ENCODE results near the gene PTGDR2.
A peak's percentile ranks its signal among the peaks of the same experiment; 100 is the strongest.

Gene PTGDR2

DNA sequence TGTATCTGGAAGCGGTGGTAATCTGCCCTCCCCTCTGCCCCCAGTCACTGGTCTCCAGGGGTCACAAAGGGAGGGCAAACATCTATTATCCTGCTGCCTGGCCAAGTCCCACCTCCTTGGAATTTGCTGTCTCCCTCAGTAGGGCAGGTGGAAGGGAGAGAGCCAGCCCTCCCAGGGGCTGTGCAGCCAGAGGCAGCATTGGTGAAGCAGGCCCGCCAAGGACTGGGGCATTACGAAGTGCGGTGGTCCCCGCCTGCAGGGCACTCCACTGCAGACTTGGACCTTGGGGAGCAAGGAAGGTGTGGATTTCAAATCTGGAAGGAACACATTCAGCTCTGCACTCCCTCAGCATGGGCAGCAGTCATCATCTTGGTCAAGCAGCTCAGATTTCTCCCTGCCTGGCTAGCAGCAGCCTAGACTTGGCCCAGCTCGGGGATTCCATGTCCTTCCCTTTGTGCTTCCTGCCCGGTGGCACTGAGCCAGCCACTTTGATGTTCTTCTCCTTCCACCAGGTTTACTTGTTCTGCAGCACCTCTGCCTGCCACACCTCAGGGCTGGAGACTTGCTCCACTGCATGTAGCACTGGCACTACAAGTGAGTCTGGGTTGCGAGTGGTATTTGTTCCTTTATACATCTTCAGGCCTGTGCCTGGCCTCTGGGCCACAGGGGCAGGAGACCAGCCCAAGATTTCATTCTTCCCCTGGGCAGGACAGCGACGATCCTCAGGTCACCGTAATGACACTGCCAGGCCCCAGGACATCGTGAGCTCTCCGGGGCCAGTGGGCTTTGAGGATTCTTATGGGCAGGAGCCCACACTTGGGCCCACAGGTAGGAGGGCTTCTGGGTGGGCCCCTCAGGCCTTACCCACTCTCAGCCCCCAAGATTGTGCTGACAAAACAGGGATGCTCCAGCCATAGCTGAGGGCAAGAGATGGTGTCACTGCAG is 18.9 kb upstream of the PTGDR2 start:
- no peak for DNase-seq (ENCODE audit: low read depth)

DNA sequence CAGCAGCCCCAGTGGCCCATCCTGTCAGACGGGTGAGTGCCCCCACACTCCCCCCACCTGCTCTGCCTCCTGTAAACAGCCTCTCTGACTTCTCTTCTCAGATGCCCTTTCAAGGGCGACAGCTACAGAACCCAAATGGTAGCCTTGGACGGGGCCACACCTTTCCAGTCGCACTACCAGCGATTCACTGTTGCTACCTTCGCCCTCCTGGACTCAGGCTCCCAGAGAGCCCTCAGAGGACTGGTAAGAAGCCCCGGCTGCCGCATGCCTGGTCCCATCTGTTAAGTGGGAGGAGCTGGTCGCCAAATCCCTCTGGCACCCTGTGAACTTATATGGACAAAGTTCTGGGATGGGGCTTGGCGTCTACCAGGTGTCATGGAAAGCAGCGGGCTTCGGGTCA is 17.8 kb upstream of the PTGDR2 start:
- no peak for DNase-seq (ENCODE audit: low read depth)

DNA sequence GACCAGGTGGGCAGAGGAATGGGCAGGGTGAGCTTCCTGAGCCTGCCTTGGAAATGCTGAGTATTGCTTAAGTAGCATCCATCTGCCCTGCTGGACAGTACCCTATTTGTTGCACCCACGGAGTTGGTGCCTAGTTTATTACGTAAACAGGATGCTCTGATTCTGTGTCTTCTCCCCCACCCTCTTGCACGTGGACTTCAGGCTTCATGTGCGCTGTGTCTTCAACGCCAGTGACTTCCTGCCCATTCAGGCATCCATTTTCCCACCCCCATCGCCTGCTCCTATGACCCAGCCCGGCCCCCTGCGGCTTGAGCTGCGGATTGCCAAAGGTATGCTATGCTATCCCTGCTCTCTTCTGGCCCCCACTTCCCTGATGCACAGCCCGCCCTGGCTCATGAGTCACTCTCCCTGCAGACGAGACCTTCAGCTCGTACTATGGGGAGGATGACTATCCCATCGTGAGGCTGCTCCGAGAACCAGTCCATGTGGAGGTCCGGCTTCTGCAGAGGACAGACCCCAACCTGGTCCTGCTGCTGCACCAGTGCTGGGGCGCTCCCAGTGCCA is 17.3 kb upstream of the PTGDR2 start:
- peak; percentile 81 for DNase-seq (ENCODE audit: low read depth)

DNA sequence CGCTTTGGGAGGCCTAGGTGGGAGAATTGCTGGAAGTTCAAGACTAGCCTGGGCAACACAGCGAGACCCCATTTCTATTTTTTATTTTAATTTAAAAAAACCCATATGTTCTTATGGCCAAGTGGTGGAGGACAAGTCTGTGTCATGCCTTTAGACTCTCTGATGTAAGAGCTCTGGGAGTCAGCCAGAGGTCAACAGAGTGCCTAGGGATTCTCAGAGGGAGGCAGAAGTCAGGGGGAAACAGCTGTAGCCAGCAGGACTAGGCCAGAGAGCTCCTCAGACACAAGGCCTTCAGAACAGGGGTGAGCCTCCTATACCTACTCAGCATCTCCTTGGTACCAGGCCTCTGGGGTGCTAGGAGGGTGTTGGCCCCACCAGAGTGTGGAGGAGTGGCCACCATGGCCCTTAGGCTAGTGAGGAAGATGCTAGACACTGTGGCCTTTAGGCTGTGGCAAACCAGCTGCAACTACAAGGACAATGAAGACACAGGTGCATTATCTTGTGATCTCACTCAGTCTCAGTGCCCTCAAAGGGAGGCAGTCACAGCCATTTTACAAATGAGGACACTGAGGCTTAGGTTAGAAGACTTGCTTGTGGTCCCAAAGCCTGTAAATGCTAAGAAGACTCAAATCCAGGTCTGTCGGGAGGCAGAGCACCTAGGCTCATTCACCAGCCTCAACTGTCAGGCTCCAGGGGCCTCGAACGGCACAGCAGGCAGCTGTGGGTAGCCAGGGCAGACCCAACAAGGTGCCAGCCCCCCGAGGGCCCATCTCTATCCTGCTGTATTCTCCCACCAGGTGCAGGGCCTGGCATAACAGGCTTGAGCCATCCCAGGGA is 16.6 kb upstream of the PTGDR2 start:
- peak; percentile 74 for DNase-seq (ENCODE audit: low read depth)

DNA sequence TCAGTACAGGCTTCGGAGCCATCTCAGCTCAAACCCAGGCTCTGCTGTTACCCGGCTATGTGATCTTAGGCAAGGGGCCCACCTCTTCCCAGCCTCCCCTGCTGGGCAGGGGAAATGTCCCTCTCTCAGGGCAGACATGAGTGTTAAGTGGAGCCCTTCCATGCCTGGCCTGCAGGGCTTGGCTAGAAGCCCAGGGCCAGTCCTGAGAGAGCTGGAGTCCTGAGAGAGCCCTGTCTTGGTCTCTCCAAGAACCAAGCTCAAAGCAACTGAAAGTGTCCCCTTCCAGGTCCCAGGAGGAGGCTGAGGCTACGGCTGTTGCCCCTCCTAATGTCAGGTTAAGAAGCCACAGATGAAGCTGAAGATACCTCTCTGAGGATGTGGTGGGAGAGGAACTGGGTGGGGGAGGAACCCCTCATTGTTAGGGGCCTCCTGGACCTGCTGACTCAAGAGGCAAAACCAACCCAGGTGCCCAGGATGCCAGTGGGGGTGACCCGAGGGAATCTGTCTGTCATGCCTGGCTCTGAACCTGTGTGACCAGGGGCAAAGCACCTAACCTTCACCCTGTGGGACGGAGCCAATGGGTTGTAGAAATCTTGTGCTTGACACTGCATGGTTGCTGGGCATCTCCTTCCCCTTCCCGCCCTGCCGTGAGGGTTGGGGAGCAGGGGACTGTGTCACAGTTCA is 15.8 kb upstream of the PTGDR2 start:
- DNase-seq (ENCODE audit: low read depth): peak; percentile 40

DNA sequence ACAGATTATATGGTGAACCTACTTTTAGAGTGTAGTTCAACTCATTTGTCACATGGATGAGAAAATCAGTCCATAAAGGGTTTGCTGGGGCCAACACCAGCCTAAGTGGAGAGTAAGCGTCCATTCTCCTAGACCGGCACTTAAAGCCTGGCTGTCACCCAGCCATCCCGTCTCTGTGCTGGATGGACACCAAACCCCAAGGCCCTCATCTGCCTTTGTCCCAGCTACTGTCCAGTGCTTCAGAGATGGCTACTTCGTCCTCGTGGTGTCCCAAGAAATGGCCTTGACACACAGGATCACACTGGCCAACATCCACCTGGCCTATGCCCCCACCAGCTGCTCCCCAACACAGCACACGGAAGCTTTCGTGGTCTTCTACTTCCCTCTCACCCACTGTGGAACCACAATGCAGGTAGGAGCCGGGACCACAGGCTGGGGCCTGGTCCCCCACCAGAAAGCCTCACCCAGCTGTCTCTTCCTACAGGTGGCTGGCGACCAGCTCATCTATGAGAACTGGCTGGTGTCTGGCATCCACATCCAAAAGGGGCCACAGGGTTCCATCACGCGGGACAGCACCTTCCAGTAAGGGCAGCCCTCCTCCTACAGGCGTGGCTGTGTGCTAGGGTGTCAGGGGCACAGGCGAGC is 15.1 kb upstream of the PTGDR2 start:
- DNase-seq (ENCODE audit: low read depth): no peak

DNA sequence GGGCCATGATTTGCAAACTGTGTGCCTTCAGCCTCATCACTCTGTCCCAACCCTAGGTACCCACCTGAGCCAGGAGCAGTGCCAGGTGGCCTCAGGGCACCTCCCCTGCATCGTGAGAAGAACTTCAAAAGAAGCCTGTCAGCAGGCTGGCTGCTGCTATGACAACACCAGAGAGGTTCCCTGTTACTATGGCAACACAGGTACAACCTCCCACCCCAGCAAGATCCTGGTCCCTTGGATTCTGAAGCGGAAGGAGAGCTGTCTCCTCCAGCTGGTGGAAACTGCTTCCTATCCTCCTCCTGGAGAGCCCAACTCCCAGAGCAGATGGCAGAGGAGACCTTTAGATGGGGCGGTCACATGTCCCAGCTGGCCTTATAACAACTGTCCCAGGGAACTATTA is 14.5 kb upstream of the PTGDR2 start:
- DNase-seq (ENCODE audit: low read depth): no peak

DNA sequence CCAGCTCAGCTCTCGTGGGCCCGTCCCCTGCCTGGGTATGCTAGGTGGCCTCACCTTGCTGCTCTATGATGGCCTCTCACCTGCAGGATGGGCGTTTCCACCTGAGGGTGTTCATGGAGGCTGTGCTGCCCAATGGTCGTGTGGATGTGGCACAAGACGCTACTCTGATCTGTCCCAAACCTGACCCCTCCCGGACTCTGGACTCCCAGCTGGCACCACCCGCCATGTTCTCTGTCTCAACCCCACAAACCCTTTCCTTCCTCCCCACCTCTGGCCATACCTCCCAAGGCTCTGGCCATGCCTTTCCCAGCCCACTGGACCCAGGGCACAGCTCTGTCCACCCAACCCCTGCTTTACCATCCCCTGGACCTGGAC is 13.7 kb upstream of the PTGDR2 start:
- no peak for DNase-seq (ENCODE audit: low read depth)

DNA sequence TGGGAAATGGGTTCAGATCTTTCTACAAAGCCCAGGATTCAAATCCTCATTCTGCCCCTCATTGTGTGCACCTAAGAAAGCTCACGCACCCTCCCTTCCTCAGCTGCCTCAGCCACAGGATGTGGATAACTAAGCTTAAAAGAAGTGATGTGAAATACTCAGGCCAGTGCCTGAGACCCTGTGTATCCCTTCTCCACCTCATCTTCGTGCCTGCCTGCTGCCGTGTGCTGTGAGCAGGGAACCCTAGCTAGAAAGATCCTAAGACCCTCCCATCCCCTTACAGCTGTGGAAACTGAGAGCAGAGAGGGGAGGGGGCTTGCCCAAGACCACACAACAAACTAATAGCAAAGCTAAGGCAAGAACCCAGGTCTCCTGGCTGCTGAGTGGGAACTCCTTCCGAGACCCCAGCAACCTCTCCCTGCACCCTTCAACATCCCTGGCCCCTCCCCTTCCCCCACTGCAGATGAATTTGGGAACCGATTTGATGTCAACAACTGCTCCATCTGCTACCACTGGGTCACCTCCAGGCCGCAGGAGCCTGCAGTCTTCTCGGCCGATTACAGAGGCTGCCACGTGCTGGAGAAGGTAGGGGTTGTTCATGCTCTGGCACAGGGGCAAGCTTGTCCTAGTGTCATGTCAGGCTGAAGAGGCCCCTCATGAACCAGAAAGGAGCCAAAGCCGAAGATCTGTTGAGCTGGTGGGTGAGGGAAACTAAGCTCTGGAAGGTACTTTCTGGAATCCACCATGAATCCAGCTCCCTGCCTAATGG is 13.1 kb upstream of the PTGDR2 start:
- DNase-seq (ENCODE audit: low read depth): no peak

DNA sequence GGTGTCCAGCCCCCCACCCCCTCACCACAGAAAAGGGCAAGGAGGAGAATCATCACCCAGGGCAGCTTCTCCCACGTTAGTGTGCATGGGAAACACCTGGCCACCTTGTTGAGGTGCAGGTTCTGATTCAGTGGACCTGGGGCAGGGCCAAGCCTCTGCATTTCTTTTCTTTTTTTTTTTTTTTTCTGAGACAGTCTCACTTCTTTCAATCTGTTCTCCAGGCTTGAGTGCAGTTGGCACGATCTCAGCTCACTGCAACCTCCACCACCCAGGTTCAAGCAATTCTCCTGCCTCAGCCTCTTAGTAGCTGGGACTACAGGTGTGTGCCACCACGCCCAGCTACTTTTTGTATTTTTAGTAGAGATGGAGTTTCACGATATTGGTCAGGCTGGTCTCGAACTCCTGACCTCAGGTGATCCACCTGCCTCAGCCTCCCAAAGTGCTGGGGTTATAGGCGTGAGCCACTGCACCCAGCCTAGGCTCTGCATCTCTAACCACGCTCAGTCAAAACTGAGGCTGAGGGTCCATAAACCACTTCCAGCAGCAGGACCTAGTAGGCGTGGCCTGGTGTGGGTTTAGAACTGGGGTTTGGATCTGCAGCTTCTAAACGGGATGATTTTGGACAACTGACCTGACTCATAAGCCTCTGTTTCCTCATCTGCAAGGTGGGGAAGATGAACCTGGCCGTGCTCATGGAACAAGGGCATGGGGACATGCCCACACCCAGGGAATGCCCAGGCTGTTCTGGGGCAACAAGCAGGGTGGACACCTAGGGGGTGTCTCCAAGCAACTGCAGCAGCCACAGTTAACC is 12.3 kb upstream of the PTGDR2 start:
- DNase-seq (ENCODE audit: low read depth): no peak

DNA sequence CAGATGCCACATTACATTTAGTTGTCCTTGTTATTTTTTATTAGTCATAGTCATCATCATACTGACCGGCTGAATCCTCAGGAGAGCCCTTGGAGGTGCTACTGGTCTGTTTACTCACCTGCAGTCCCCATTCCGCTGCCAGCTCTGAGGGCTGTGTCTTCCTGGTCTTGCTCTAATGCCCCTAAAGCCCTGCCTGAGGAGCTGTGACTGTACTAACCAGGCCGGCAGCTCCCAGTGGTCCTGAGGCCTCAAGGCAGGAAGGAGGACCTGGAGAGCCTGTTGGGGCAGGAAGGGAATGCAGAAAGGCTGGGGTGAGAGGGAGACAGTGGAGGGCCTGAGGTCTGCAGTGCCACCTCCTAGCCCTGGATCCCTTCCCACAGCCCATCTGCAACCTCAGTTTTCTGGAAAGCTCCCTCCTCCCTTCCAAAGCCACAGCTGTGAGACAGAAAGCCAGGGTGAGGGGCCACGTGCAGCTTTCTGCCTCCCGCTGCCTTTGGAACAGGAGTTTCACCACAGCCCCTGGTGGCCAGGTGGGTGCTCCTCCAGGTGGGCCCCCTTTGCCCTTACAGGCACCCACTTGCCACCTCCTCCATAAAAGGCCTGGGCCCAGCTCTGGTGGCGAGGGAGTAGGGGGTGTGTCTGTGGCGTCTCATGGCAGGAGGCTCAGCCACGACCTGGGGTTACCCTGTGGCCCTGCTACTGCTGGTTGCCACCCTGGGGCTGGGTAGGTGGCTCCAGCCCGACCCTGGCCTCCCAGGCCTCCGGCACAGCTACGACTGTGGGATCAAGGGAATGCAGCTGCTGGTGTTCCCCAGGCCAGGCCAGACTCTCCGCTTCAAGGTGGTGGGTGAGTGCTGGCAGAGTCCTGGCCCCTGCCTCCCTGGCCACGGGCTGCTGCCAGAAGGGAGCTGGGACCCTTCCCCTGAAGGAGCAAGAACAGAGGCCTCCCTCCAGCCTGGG is 11.4 kb upstream of the PTGDR2 start, which contains the start of gene ZP1:
ZP1 (plus strand) TSS at position 632 of the 960 bp plus-strand sequence; CDS start at position 652, 20 bp downstream.
- no peak for DNase-seq (ENCODE audit: low read depth)

DNA sequence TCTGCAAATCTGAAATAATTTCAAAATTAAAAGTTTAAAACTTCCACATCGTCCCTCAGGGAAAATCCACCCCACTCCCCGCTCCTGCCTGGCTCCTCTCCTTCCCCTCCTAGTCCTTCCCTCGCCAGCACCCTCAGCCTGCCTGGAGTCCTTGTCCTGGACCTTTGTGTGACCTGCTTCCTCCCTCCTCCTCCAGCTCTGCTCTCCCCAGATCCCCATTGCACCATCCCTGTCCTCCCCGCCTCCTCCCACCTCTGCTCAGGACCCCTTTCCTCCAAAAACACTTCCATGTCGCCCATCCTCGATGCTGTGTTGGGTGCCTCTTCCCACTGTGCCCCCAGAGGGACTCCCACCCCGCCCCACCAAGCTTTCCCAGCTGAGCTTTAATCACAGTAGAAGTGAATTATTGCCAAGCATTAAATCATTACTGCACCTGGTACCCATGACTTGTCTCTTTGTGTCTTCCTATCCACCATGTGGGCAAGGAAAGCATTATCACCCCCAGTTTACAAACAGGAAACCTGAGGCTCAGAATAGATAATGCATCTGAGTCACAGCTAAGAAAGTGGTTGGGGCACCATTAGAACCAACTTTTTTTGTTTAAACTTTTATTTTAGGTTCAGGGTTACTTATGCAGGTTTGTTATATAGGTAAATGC is 9.2 kb upstream of the PTGDR2 start:
- no peak for DNase-seq (ENCODE audit: low read depth)

DNA sequence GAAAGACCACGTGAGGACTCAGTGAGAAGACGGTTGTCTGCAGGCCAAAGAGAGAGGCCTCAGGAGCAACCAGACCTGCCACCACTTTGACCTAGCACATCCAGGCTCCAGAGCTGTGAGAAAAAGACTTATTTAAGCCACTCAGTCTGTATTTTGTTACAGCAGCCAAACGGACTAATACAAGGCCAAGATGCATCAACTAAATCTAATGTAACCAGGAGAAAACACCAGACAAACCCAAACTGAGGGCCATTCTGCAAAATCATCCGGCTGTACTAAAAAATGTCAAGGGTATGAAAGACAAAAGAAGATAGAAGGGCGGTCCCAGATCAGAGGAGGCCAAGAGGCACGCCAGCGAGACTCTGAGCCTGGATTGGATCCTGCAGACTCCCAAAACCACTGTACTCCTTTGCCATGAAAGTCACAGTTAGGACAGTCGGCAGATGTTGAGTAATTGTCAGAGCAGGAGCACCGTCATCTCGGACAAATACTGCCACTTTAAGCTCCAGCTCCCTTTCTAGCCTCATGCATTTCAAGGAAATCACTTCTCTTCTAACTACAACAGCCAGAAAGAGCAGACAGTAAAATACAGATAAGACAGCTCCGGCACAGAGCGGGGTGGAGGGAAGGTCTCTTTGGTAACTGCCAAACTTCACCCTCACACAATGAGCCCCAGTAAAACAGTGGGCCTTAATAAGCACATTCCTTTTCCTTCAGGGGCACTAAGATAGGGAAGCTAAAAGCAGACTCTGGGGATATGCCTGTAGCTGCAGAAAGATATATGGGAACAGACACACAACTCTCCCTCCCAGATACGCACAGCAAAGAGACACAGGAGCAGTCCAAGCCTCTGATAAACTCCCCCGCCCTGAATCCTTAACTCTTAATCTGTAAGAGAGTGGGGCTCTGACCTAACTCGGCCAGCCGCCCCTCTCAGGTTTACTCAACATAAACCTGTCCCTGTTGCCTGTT is 8.1 kb upstream of the PTGDR2 start:
- no peak for DNase-seq (ENCODE audit: low read depth)

DNA sequence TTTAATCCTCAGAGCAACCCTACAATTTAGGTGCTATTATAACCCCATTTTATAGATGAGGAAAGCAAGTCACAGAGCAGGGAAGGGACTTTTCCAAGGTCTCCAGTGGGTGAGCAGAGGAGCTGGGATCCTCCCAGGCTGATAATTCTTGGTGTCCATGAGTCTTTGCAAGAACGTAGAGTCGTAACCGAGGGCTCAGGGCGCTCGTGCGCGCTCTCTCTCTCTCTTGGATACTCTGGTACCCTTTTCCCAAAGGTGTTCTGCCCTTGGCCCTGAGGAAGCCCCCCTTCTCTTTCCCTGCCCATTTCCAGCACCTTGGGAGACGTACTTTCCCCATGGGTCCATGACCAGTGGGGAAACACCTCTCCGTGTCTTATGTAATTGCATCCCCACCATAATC is 6.4 kb upstream of the PTGDR2 start:
- DNase-seq (ENCODE audit: low read depth): no peak

DNA sequence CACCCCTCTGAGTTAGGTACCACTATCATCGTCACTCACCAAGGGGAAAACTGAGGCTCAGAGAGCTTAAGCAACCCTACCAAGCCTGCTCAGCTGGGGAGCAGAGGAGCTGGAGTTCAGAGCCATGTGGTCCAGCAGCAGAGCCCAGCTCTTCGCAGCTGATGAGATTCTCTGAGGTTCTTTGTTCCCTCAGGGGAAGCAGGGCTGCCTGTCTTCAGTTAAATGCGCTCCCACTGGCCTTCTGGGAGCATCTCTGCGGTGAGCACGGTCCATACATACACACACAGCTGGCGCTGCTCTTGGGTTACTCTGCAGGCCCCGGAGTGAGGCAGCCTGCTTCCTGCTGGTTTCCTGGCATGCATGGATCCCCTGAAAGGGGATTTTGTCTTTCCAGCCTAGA is 5.2 kb upstream of the PTGDR2 start:
- peak; percentile 28 for DNase-seq (ENCODE audit: low read depth)

DNA sequence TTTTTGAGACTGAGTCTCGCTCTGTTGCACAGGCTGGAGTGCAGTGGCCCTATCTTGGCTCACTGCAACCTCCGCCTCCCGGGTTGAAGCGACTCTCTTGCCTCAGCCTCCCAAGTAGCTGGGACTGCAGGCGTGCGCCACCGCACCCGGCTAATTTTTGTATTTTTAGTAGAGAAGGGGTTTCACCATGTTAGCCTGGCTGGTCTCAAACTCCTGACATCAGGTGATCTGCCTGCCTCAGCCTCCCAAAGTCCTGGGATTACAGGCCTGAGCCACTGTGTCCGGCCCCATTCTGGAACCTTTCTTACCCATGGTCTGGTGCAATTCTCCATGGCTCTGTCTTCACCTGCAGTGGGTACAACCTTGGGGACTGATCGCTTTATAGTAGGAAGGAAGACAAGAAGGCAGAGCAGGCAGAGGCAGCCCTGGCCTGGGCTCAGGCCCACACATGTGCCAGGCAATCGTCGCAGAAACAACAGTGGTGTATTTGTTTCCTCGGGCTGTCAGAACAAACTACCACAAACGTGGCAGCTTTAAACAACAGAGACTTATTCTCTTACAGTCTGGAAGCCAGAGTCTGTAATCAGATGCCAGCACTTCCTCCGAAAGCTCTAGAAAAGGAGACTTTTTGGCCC is 4.0 kb upstream of the PTGDR2 start:
- DNase-seq (ENCODE audit: low read depth): no peak

Data from fibroblast of gingiva (primary cell).